ENCODE data around the gene DACT2. TPM values are rescaled to one million over a fixed set of nuclear protein-coding genes. Genes with fewer than 3 reads are reported as not detected.

Gene DACT2
- total RNA-seq, 1 donor from 2014 or later: 0.36 TPM

- DNase-seq (ENCODE audit: low spot score): no peak
- Mint-ChIP-seq H3K4me3 (no peak overlapping the region), H3K9me3 (no peaks in the 10 kb centered on the region), H3K36me3 (no peaks in the 10 kb centered on the region), H3K4me1 (peaks cover 26% of the 10 kb centered on the region), H3K27ac (peak overlapping the region; percentile 46), H3K27me3 (ENCODE audit: insufficient read depth, low read depth) (peaks cover 11% of the 10 kb centered on the region)
- Histone ChIP-seq H2AFZ (replicated peaks) (no peak overlapping the region), H3K36me3 (no peaks in the 10 kb centered on the region), H3K4me3 (no peak overlapping the region), H3K27ac (no peak overlapping the region), H3F3A (ENCODE audit: low read depth) (no peaks in the 10 kb centered on the region), H3K79me2 (ENCODE audit: low read depth) (no peaks in the 10 kb centered on the region), H3K9me3 (ENCODE audit: low read depth) (no peaks in the 10 kb centered on the region), H3K27me3 (no peaks in the 10 kb centered on the region), H4K20me1 (ENCODE audit: low read depth) (no peaks in the 10 kb centered on the region), H3K4me1 (peaks cover 7% of the 10 kb centered on the region), H3K4me2 (no peak overlapping the region), H3K9ac (no peak overlapping the region)
- TF ChIP-seq CTCF (IDR thresholded peaks at IDR 0.05): no peak
- TF ChIP-seq EZH2 (IDR thresholded peaks at IDR 0.05): no peak
- no peak for TF ChIP-seq EZH2phosphoT487 (IDR thresholded peaks at IDR 0.05)
These were observed 40.1 kb downstream of the DACT2 start for GRCh38 chr6:168279403-168279935.

DNA sequence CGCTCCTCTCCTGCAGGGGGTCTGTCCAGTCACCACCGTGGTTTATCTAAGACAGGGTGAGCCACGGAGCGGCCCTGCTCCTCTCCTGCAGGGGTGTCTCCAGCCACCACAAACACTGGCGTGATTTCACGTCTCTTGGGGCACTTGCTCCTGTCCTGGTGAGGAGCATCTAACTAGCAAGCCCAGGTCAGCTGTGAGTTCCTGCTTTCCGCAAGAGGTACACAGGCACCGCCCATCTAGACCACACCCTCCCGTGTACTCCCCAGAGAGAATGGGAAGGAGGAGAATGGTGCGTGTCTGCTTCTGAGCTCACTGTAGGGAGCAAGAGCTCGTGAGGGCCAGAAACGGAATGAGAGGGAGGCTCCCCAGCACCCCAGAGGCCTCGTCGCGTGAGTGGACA lies 40.7 kb downstream of the DACT2 start:
- no peak overlapping the region for H3K9ac ChIP-seq
- no peak for DNase-seq (ENCODE audit: low spot score)
- H4K20me1 ChIP-seq (ENCODE audit: low read depth): no peaks in the 10 kb centered on the region
- peaks cover 12% of the 10 kb centered on the region for H3K4me1 ChIP-seq
- Mint-ChIP-seq H3K27me3 (ENCODE audit: insufficient read depth, low read depth) (peaks cover 11% of the 10 kb centered on the region), H3K36me3 (no peaks in the 10 kb centered on the region), H3K27ac (no peak overlapping the region), H3K4me1 (peaks cover 30% of the 10 kb centered on the region), H3K4me3 (no peak overlapping the region), H3K9me3 (no peaks in the 10 kb centered on the region)
- no peak overlapping the region for H2AFZ ChIP-seq (replicated peaks)
- TF ChIP-seq EZH2phosphoT487 (IDR thresholded peaks at IDR 0.05) (no peak), CTCF (IDR thresholded peaks at IDR 0.05) (no peak), EZH2 (IDR thresholded peaks at IDR 0.05) (no peak)
- H3K4me2 ChIP-seq: no peak overlapping the region
- H3K27ac ChIP-seq: no peak overlapping the region
- no peaks in the 10 kb centered on the region for H3K27me3 ChIP-seq
- H3F3A ChIP-seq (ENCODE audit: low read depth): no peaks in the 10 kb centered on the region
- no peaks in the 10 kb centered on the region for H3K9me3 ChIP-seq (ENCODE audit: low read depth)
- no peaks in the 10 kb centered on the region for H3K36me3 ChIP-seq
- H3K4me3 ChIP-seq: no peak overlapping the region
- H3K79me2 ChIP-seq (ENCODE audit: low read depth): no peaks in the 10 kb centered on the region

DNA sequence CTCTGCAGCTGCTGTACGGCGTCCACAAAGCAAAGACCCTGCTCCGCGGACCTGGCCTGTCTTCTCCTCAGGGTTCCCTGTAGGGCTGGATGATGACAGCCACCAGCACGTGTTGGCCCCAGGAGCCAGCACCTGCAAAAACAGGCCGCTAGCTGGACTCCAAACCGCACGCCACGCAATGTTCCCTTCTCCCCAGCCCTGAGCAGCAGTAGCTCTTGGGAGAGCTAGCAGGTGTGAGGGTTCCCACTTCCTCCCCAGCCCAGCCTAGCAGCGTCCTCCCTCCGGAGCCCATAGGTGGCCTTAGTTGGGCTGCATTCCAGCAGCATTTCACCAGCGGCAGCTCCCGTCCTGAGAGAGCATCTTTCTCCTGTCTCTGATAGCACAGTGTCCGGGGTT lies 42.3 kb downstream of the DACT2 start:
- H3K27me3 Mint-ChIP-seq (ENCODE audit: insufficient read depth, low read depth): peaks cover 11% of the 10 kb centered on the region
- H3K79me2 ChIP-seq (ENCODE audit: low read depth): no peaks in the 10 kb centered on the region
- H3K27ac Mint-ChIP-seq: peak overlapping the region; percentile 93
- TF ChIP-seq EZH2 (IDR thresholded peaks at IDR 0.05) (no peak), EZH2phosphoT487 (IDR thresholded peaks at IDR 0.05) (no peak), CTCF (IDR thresholded peaks at IDR 0.05) (no peak)
- no peaks in the 10 kb centered on the region for H3K36me3 ChIP-seq
- H2AFZ ChIP-seq (replicated peaks): no peak overlapping the region
- peaks cover 28% of the 10 kb centered on the region for H3K4me1 ChIP-seq
- H3K4me3 ChIP-seq: no peak overlapping the region
- H3K9me3 Mint-ChIP-seq: no peaks in the 10 kb centered on the region
- no peak for DNase-seq (ENCODE audit: low spot score)
- no peak overlapping the region for H3K27ac ChIP-seq
- H3K9me3 ChIP-seq (ENCODE audit: low read depth): no peaks in the 10 kb centered on the region
- no peak overlapping the region for H3K4me2 ChIP-seq
- no peaks in the 10 kb centered on the region for H3K27me3 ChIP-seq
- no peaks in the 10 kb centered on the region for H3K36me3 Mint-ChIP-seq
- no peak overlapping the region for H3K4me3 Mint-ChIP-seq
- H3K4me1 Mint-ChIP-seq: peaks cover 44% of the 10 kb centered on the region
- no peaks in the 10 kb centered on the region for H3F3A ChIP-seq (ENCODE audit: low read depth)
- H4K20me1 ChIP-seq (ENCODE audit: low read depth): no peaks in the 10 kb centered on the region
- no peak overlapping the region for H3K9ac ChIP-seq

All from neural progenitor cell (in vitro differentiated cells).